HG03108 (cell line): Measurements from ENCODE around the gene SAMSN1.
A peak's percentile ranks its signal among the peaks of the same experiment; 100 is the strongest.

Source experiments
- ATAC-seq: cut with Tn5 transposase; IDR thresholded peaks from one replicate; pipeline ENCODE4 v1.9.1; 2021; ENCODE audit warnings: moderate library complexity; ENCODE audit not compliant: unreplicated experiment

Gene SAMSN1

GRCh38 chr21:14545906-14546480 lies at the start of gene SAMSN1:
TSS of gene SAMSN1 (minus strand) at chr21:14546315. CDS start at chr21:14546261, 54 bp downstream.
- ATAC-seq: peak; percentile 79

- no peak for ATAC-seq
These were observed 49.3 kb upstream of the SAMSN1 start for GRCh38 chr21:14595449-14595848.

- ATAC-seq: no peak
These were observed 48.9 kb upstream of the SAMSN1 start for GRCh38 chr21:14594967-14595366.

GRCh38 chr21:14593230-14593629 lies 47.1 kb upstream of the SAMSN1 start:
- no peak for ATAC-seq

- ATAC-seq: no peak
These were observed 46.3 kb upstream of the SAMSN1 start for GRCh38 chr21:14592296-14593000.

- peak; percentile 55 for ATAC-seq
These were observed 45.8 kb upstream of the SAMSN1 start for GRCh38 chr21:14591882-14592281.

GRCh38 chr21:14591377-14591776 lies 45.3 kb upstream of the SAMSN1 start:
- no peak for ATAC-seq

- peak; percentile 73 for ATAC-seq
These were observed 43.9 kb upstream of the SAMSN1 start for GRCh38 chr21:14589855-14590563.

- ATAC-seq: no peak
These were observed 41.2 kb upstream of the SAMSN1 start for GRCh38 chr21:14587266-14587665.

GRCh38 chr21:14585122-14585521 lies 39.0 kb upstream of the SAMSN1 start:
- no peak for ATAC-seq

- ATAC-seq: no peak
These were observed 38.4 kb upstream of the SAMSN1 start for GRCh38 chr21:14584357-14585095.

- ATAC-seq: no peak
These were observed 37.6 kb upstream of the SAMSN1 start for GRCh38 chr21:14583629-14584255.

- ATAC-seq: no peak
These were observed 37.0 kb upstream of the SAMSN1 start for GRCh38 chr21:14582934-14583628.

GRCh38 chr21:14581902-14582457 lies 35.9 kb upstream of the SAMSN1 start:
- ATAC-seq: no peak

- ATAC-seq: no peak
These were observed 27.1 kb upstream of the SAMSN1 start for GRCh38 chr21:14573244-14573643.

GRCh38 chr21:14572204-14572780 lies 26.2 kb upstream of the SAMSN1 start:
- no peak for ATAC-seq

- no peak for ATAC-seq
These were observed 23.8 kb upstream of the SAMSN1 start for GRCh38 chr21:14569868-14570267.

GRCh38 chr21:14569026-14569621 lies 23.0 kb upstream of the SAMSN1 start:
- no peak for ATAC-seq
